ENCODE measurements around the gene IGFBP7.

Gene IGFBP7

DNA sequence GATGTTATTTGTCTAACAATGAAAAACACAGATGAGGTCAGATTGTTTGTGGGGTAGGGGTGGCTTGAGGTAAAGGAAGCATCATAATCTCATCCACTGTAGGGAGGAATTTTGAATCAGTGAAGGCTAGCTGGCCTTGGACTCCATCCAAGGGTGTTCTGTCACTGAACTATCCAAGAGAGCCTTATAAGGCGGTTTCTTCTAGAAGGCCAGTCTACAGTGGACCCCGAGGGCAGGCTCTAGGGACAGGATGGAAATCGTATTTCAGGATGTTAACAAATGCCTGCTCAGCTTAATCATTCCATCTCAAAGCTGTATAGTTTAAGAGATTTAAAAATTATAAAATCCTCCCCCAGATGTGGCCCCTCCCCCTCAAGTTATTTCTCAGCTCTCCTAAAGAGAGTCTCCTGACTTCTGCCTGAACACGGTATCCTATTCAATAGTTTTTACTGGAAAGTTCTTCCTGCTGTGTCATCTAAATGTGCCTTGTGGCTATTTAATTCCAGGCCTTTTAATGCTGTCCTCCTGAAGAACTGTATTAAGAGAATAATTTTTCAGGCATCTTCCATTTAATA is 8.0 kb downstream of the IGFBP7 start:
- 0 out of 2 replicates have a peak, but pooled peaks have one; percentile 35 for TF ChIP-seq SIN3A (IDR thresholded peaks at IDR 0.05; ENCODE audit: borderline replicate concordance, insufficient read depth, low read length)
- no peak for TF ChIP-seq FOXP2 (optimal IDR thresholded peaks at IDR 0.05; ENCODE audit: borderline replicate concordance, extremely low read depth, extremely low read length, insufficient read depth)
- TF ChIP-seq TAF1 (IDR thresholded peaks at IDR 0.05; ENCODE audit: borderline replicate concordance, insufficient read depth, low read length): no peak
- TF ChIP-seq, protein P1, sequence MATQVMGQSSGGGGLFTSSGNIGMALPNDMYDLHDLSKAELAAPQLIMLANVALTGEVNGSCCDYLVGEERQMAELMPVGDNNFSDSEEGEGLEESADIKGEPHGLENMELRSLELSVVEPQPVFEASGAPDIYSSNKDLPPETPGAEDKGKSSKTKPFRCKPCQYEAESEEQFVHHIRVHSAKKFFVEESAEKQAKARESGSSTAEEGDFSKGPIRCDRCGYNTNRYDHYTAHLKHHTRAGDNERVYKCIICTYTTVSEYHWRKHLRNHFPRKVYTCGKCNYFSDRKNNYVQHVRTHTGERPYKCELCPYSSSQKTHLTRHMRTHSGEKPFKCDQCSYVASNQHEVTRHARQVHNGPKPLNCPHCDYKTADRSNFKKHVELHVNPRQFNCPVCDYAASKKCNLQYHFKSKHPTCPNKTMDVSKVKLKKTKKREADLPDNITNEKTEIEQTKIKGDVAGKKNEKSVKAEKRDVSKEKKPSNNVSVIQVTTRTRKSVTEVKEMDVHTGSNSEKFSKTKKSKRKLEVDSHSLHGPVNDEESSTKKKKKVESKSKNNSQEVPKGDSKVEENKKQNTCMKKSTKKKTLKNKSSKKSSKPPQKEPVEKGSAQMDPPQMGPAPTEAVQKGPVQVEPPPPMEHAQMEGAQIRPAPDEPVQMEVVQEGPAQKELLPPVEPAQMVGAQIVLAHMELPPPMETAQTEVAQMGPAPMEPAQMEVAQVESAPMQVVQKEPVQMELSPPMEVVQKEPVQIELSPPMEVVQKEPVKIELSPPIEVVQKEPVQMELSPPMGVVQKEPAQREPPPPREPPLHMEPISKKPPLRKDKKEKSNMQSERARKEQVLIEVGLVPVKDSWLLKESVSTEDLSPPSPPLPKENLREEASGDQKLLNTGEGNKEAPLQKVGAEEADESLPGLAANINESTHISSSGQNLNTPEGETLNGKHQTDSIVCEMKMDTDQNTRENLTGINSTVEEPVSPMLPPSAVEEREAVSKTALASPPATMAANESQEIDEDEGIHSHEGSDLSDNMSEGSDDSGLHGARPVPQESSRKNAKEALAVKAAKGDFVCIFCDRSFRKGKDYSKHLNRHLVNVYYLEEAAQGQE (IDR thresholded peaks at IDR 0.05; ENCODE audit: insufficient read depth in 1 of 2, low read depth in 2 of 2, low read length in 2 of 2): no peak
- no peak for TF ChIP-seq POLR2AphosphoS5 (IDR thresholded peaks at IDR 0.05; ENCODE audit: low read depth, low read length)

DNA sequence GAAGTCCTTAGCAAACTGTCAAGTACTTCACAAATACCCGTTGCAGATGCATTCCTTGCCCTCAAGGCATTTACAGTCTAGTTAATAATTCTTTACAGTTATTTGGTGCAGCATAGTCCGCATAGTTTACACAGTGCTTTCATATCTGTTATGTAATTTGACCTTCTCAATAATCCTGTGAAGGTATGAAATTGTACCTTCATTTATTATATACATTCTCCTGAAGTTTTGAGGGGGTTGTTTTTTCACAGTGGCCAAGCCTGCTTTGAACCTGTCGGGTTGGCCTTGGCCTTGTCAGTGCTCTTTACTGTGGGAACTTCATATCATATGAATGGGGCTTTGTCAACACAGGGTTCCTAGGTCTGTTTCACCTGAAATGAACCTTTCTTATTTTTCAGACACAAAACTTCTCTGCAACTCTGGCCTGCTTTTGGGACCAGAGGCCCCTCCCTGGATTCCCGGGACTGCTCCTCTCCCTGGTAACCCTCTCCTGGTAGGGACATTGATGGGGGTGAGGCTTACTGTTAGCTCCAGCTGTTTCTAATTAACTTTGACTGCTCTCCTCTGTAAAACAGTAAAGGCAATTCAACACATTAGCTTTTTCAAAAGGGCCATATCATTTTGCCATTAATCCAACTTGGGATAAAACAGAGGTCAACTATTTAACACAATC is 9.1 kb downstream of the IGFBP7 start:
- TF ChIP-seq TAF1 (IDR thresholded peaks at IDR 0.05; ENCODE audit: borderline replicate concordance, insufficient read depth, low read length) (no peak), FOXP2 (optimal IDR thresholded peaks at IDR 0.05; ENCODE audit: borderline replicate concordance, extremely low read depth, extremely low read length, insufficient read depth) (no peak), SIN3A (IDR thresholded peaks at IDR 0.05; ENCODE audit: borderline replicate concordance, insufficient read depth, low read length) (no peak), POLR2AphosphoS5 (IDR thresholded peaks at IDR 0.05; ENCODE audit: low read depth, low read length) (no peak)
- TF ChIP-seq, protein P1 (IDR thresholded peaks at IDR 0.05; ENCODE audit: insufficient read depth in 1 of 2, low read depth in 2 of 2, low read length in 2 of 2): no peak

DNA sequence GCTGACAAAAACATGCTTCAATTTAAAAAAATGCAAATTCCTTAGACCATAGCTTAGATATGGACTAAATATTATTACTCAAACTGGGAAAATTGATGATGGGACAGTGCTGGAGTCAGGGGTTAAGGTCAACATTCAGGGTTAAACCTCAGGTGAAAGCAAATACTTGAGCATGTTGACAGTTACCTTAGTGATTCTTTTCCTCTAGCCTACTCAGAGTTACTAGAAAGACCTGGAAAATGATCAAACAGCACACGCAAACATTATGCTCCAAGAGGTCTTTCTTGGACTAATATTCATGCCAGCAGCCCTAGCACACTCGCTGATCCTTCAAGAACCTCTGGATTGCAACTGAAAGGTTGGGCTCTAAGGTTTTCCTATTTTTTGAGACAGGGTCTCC is 10.8 kb downstream of the IGFBP7 start:
- TF ChIP-seq, protein P1 (IDR thresholded peaks at IDR 0.05; ENCODE audit: insufficient read depth in 1 of 2, low read depth in 2 of 2, low read length in 2 of 2): no peak
- TF ChIP-seq SIN3A (IDR thresholded peaks at IDR 0.05; ENCODE audit: borderline replicate concordance, insufficient read depth, low read length) (no peak), TAF1 (IDR thresholded peaks at IDR 0.05; ENCODE audit: borderline replicate concordance, insufficient read depth, low read length) (no peak), FOXP2 (optimal IDR thresholded peaks at IDR 0.05; ENCODE audit: borderline replicate concordance, extremely low read depth, extremely low read length, insufficient read depth) (no peak), POLR2AphosphoS5 (IDR thresholded peaks at IDR 0.05; ENCODE audit: low read depth, low read length) (no peak)

DNA sequence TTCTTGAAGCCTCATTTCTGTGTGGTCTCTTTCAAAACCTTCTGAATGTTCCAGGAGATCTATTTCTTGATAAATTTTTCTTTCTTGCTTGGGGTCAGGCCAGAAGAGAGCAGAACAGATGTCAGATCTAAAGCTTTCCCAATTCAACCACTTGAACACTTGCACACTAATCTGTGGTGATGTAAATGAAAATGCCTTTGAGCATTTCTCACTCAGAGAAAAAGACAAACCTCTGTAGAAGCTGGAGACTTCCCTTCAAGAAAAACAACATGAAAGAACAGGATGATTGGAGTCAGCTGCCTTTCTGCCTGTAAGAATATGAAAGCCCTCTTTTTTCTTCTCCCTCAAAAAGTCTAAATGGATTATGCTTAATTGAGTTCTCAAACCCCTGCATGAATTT is 11.2 kb downstream of the IGFBP7 start:
- no peak for TF ChIP-seq FOXP2 (optimal IDR thresholded peaks at IDR 0.05; ENCODE audit: borderline replicate concordance, extremely low read depth, extremely low read length, insufficient read depth)
- no peak for TF ChIP-seq SIN3A (IDR thresholded peaks at IDR 0.05; ENCODE audit: borderline replicate concordance, insufficient read depth, low read length)
- no peak for TF ChIP-seq POLR2AphosphoS5 (IDR thresholded peaks at IDR 0.05; ENCODE audit: low read depth, low read length)
- TF ChIP-seq TAF1 (IDR thresholded peaks at IDR 0.05; ENCODE audit: borderline replicate concordance, insufficient read depth, low read length): no peak
- TF ChIP-seq, protein P1 (IDR thresholded peaks at IDR 0.05; ENCODE audit: insufficient read depth in 1 of 2, low read depth in 2 of 2, low read length in 2 of 2): no peak
